ENCODE results near the gene KCNB1.

KCNB1 gene

DNA sequence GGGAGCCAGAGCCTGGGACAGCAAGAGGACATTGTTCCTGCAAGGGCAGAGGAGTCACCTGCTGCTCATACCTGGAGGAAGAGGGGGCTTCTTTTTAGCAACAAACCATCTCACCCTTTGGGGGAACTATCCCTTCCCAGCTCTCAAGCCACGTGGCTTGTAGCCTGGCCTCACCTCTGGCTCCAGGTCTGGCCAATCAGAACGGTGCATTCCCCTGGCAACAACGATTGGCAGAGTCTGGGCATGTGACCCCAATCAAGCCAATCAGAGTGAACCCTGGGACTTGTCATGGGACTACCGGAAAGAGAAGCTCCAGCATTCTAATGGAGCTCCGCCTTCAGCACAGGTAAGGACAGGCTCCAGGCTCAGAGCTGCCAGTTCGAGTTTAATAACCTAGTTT, 33.6 kb downstream of the KCNB1 start:
- no peak for DNase-seq
- intact Hi-C loops (cut with DNase I), result no loop called here

- intact Hi-C loops (cut with DNase I), result no loop called here
- DNase-seq, result no peak
Observed at GRCh38 chr20:49447946-49448809, 34.3 kb downstream of the KCNB1 start.

GRCh38 chr20:49447364-49447763, 35.1 kb downstream of the KCNB1 start:
- no peak for DNase-seq
- intact Hi-C loops (cut with DNase I), result no loop called here

DNA sequence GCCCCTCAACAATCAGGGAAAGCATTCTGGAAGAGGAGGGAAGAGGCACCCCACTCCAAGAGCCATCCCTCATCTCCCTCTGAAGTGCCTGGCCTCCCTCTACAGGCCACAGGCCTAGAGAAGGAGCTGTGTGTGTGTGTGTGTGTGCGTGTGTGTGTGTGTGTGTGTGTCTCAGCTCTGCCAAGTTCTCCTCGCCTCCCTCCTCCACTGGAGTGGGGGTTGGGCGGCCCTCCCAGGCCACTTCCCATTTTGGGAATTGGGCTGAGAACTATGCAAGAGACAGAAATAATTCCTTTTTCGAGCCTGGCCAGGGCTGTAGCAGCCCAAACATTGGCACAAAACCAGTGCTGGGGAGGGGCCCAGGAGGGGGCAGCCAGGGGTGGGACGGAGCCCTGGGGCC, 35.7 kb downstream of the KCNB1 start:
- intact Hi-C loops (cut with DNase I), result no loop called here
- peak in 33 of 42 donors; percentile 25 to 73 (median 57) for DNase-seq

DNA sequence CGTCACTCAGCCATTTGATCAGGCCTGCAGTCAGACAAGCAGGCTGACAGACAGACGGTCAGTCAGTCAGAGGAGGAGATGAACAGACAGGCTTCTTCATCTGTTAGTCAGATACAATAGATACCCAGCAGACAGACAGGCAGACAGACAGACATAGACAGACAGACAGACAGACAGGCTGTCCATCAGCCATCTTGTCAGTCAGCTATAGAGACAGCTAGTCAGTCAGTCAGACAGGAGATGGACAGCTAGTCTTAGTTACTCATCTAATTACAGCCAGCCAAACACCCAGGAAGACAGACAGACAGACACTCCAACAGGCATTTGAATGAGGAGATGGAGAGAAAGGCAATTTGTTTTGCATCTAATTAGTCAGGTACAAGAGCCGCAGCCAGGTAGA, 36.4 kb downstream of the KCNB1 start:
- intact Hi-C loops (cut with DNase I), result no loop called here
- no peak for DNase-seq

GRCh38 chr20:49445176-49445575, 37.3 kb downstream of the KCNB1 start:
- intact Hi-C loops (cut with DNase I), result no loop called here
- no peak for DNase-seq

GRCh38 chr20:49444553-49444990, 37.9 kb downstream of the KCNB1 start:
- DNase-seq, result no peak
- intact Hi-C loops (cut with DNase I), result no loop called here

DNA sequence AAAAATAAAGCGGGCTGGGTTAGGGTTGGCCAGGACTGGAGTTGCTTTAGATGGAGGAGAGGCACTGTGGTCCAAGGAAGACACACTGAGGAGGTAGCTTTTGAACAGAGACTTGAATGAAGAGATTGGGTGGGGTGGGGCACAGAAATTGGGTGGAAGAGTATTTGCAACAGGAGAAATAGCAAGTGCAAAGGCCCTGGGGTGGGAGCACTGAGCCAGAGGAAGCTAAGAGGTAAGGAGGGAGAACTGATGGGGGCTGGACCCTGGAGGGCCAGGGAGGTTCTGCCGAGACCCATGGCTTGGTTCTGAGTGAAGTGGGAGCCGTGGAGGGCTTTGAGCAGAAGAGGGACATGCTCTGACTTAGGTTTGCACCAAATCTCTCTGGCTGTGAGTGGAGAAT, 45.4 kb downstream of the KCNB1 start:
- intact Hi-C loops (cut with DNase I), result no loop called here
- no peak for DNase-seq

DNA sequence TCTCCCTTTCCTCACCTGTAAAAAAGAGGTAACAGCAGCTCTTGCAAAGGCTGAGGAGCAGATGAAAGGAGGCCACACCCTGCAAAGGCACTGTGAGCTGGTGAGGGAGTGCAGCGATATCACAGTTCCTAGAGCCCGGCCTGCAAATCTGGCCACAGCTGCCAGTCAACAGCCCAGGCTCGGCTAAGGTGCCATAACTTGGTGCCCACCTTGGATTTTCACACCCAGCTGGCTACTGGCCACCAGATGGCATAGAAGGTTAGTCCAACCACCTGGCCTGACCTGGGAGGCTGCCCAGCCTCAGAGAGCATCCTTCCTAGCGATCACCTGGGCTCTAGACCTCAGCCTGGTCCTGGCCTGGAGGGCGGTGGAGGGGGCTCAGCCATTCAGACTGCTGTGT, 46.8 kb downstream of the KCNB1 start:
- intact Hi-C loops (cut with DNase I), result no loop called here

DNA sequence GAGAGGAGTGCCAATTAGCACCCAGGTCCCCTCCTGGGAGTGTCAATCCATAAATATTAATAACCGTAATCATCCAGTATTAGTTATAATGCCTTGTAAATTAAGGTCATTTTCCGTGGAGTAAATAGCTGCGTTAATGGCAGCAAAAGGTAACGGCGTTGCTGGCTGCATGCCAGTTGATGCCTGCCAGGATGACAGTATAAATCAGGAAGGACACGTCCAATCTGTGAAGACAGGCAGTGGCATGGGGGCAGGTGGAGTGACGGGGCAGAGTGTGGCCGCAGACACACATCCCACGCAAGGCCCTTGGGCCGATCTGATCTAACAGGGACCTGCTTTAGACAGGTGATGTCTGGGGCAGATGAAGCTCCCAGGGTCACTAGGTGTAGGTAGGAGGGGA, 49.1 kb downstream of the KCNB1 start:
- intact Hi-C loops (cut with DNase I), result no loop called here

More for the DNA sequence above, 46.8 kb downstream of the KCNB1 start:
- no peak for DNase-seq

DNA sequence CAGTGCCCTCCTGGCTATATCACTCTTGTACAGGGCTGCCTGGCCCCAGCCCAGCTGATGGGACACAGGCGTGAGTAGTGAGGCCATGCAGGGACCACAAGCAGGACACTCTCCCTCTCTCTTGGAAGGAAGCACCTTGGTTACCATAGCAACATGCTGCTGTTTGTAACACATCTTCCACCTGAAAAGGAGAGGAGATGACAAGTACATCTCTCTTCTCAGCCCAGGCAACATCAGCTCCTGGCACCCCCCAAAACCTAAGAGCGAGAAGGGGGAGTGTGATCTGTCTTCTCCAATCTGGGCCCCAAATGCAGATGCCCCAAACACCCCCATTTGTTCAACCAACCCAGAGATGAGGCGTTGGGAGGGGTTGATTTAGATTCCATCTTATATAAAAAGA, 49.9 kb downstream of the KCNB1 start:
- intact Hi-C loops (cut with DNase I), result no loop called here
- peak in 32 of 42 donors; percentile 17 to 84 (median 50) for DNase-seq

More for the DNA sequence above, 49.1 kb downstream of the KCNB1 start:
- DNase-seq, result peak in 1 of 42 donors; percentile 22

GRCh38 chr20:49431329-49431728, 51.1 kb downstream of the KCNB1 start:
- DNase-seq, result no peak
- intact Hi-C loops (cut with DNase I), result no loop called here

DNA sequence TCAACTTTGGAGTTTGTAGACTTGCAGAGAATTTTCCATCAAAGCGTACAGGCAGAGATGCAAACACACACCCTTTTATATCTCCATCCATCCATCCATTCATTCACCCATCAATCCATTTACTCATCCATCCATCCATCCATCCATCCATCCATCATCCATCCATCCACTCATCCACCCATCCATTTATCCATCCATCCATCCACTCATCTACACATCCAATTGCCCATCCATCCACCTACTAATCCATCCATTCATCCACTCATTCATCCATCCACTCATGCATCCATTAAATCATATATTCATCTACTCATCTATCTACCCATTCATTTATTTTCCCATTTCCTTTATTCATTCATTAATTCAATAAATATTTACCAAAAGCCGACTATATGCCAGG, 52.1 kb downstream of the KCNB1 start:
- no peak for DNase-seq
- intact Hi-C loops (cut with DNase I), result no loop called here

GRCh38 chr20:49427751-49428518, 54.5 kb downstream of the KCNB1 start:
- peak in 11 of 42 donors; percentile 11 to 56 (median 32) for DNase-seq
- intact Hi-C loops (cut with DNase I), result loop anchor here (2.0 kb wide), 1 partner anchor 53 kb away; no protein-coding TSS in a partner anchor

DNA sequence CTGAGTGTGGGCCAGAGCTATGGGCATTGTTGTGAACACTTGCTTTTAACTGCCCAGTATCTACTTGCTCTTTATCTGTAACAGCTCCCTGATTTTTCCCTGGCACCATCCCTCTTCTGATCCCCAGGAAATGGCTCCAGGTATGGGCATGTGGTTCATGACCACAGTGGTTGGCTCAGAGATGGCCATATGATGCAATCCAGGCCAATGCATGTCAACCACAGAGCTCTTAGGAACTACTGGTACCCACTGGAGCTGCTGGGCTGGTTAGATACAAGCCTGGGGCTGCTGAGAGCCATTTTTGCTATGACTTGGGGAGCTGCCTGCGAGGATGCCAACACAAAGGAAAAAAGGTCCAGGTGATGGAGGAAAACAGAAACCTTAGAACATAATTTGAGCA, 55.6 kb downstream of the KCNB1 start:
- intact Hi-C loops (cut with DNase I), result loop anchor here (2.0 kb wide), 1 partner anchor 54 kb away; no protein-coding TSS in a partner anchor
- DNase-seq, result no peak

- DNase-seq, result no peak
- intact Hi-C loops (cut with DNase I), result loop anchor here (2.0 kb wide), 1 partner anchor 54 kb away; no protein-coding TSS in a partner anchor
Observed at GRCh38 chr20:49426395-49426794, 56.1 kb downstream of the KCNB1 start.

DNA sequence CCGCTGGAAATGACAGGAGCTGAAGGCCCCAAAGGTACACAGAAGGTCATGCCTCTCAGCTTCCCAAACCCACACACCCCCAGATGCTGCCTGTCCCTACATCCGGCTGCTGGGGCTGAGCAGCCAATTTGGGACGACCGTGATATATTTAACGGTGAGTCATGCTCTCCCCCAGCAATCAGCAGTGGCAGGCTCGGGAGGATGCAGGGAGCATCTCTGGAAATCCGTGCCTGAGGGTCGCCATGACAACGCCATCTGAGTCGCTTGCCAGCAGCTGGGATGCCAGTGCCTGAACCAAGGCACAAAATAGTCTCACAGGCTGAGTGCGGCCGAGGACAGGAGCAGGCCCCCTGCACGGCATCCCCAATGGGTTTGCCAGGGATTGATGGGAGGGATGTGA, 57.9 kb downstream of the KCNB1 start:
- DNase-seq, result peak; percentile 63 to 96 (median 86)

GRCh38 chr20:49422161-49422560, 60.3 kb downstream of the KCNB1 start:
- peak in 30 of 42 donors; percentile 12 to 81 (median 48) for DNase-seq
- intact Hi-C loops (cut with DNase I), result no loop called here

More for the DNA sequence above, 57.9 kb downstream of the KCNB1 start:
- intact Hi-C loops (cut with DNase I), result no loop called here

DNA sequence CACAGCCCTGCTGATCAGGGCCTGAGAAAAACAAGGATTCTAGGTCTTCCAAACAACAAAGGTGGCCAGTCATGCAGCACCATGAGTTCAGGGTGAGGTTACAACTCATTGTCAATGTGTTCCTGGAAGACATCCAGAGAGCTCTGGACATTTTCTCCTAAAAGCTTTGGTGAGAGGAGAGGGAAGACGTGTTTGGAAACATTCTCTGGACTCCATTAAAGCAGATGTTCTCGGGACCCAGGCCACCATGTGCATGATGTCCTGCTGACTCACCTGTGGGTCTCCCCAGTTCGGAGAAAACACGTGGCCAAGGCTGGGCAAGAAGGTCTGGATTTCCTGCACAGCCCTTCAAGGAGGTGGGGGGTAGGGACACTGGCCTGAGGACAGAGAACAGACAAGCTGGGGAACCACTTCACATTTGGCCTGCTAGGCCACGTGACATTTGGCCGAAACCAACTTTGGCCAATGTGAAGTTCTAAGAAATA, 61.6 kb downstream of the KCNB1 start:
- DNase-seq, result no peak
- intact Hi-C loops (cut with DNase I), result no loop called here

GRCh38 chr20:49420292-49420691, 62.2 kb downstream of the KCNB1 start:
- intact Hi-C loops (cut with DNase I), result no loop called here

More at GRCh38 chr20:49420292-49420691, 62.2 kb downstream of the KCNB1 start:
- no peak for DNase-seq

Data from head of caudate nucleus (tissue), 42 donors.